Measurements from ENCODE around the gene GRIA4.

- TF ChIP-seq CTCF (IDR thresholded peaks at IDR 0.05) (no peak), POLR2AphosphoS5 (IDR thresholded peaks at IDR 0.05) (no peak)
Measured at GRCh38 chr11:105598371-105598770, 11.5 kb upstream of the GRIA4 start.

All from upper lobe of left lung (tissue), 4 donors.